HG03095 (cell line): ENCODE data around the gene ACD.

Experiments used
- ATAC-seq: cut with Tn5 transposase; IDR thresholded peaks from one replicate; pipeline ENCODE4 v1.9.1; 2021; ENCODE audit warnings: moderate library complexity; ENCODE audit not compliant: unreplicated experiment

Gene ACD

GRCh38 chr16:67648088-67648763 lies 11.8 kb downstream of the ACD start:
- no peak for ATAC-seq

GRCh38 chr16:67647681-67648080 lies 12.4 kb downstream of the ACD start:
- ATAC-seq: no peak

- ATAC-seq: no peak
These were observed 12.9 kb downstream of the ACD start for GRCh38 chr16:67647111-67647651.

GRCh38 chr16:67645397-67646121 lies 14.5 kb downstream of the ACD start:
- no peak for ATAC-seq

- no peak for ATAC-seq
These were observed 16.0 kb downstream of the ACD start for GRCh38 chr16:67644038-67644437.

GRCh38 chr16:67641779-67642708 lies 18.0 kb downstream of the ACD start:
- ATAC-seq: no peak

GRCh38 chr16:67637625-67638024 lies 22.4 kb downstream of the ACD start:
- ATAC-seq: no peak

GRCh38 chr16:67636713-67637112 lies 23.3 kb downstream of the ACD start:
- no peak for ATAC-seq

- ATAC-seq: no peak
These were observed 27.5 kb downstream of the ACD start for GRCh38 chr16:67632415-67633172.

- ATAC-seq: no peak
These were observed 31.8 kb downstream of the ACD start for GRCh38 chr16:67628216-67628615.

- no peak for ATAC-seq
These were observed 46.3 kb downstream of the ACD start for GRCh38 chr16:67613808-67614207.

- ATAC-seq: no peak
These were observed 51.7 kb downstream of the ACD start for GRCh38 chr16:67608364-67608763.
